ENCODE measurements around the gene MAN2A2. TPM values are rescaled to one million over a fixed set of nuclear protein-coding genes. Genes with fewer than 3 reads are reported as not detected.

MAN2A2 gene
- total and polyA plus RNA-seq, 9 of the 15 experiments (the other 6 are each of a cell fraction or from before 2014, with no cell fraction given), result 7.3 to 151 (median 43.4) TPM

DNA sequence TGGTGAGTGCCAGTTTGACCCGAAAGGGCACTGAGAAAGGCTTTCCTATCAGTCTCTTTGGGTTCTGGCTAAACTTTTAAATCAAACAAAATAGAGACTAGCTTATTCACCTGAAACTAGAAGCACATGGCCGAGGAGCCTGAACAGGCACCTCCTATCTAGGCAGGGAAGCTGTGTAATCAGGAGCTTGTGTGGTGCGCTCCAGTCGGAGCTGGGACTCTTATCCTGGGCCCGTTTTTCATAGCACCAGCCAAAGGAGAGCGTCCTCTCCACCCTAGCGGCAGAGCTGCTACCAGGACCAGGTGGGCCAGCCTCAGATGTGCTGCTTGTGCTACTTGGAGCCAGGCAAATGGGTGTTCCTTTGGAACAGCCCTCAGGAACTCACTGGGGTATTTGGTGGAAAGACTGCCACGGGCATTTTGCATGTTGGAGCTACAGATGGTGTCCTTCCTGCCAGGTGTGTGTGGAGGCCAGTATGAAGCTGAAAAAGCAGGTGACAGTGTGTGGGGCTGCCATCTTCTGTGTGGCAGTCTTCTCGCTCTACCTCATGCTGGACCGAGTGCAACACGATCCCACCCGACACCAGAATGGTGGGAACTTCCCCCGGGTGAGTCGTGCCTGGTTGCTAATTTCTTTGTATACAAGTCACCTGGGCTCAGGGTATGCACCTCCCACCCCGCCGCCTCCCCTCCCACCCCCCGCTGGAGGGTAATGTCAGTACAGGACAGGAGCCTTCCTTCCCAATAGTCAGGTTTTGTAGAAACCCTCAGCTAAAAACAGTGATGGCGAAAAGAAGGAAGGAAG is 833 bp downstream of the MAN2A2 start (continued):
- peak in 2 of 3 experiments; percentile 30 to 48; a peak in 3 of 6 replicates for TF ChIP-seq CTCF (IDR thresholded peaks at IDR 0.05 in 2 of 3, conservative IDR thresholded peaks at IDR 0.05 in 1 of 3; ENCODE audit: insufficient read depth in 2 of 3, low read depth in 1 of 3, low read length in 3 of 3)
- TF ChIP-seq BRCA1 (IDR thresholded peaks at IDR 0.05), result no peak
- TF ChIP-seq BRCA1 (CRISPR knock-in tag; IDR thresholded peaks at IDR 0.05), result no peak
- no peak for TF ChIP-seq PHB (CRISPR knock-in tag; IDR thresholded peaks at IDR 0.05)
- 0 out of 4 replicates have a peak, but pooled peaks of 1 of the 2 experiments have one; percentile 43 for TF ChIP-seq KDM4B (IDR thresholded peaks at IDR 0.05; ENCODE audit: borderline replicate concordance in 2 of 2, low read depth in 1 of 2)
- TF ChIP-seq STAT5A (IDR thresholded peaks at IDR 0.05; ENCODE audit: borderline replicate concordance, low read length), result 0 out of 2 replicates have a peak, but pooled peaks have one; percentile 4
- peak; percentile 75 for TF ChIP-seq MYNN (IDR thresholded peaks at IDR 0.05)
- no peak for TF ChIP-seq MYNN (CRISPR knock-in tag; IDR thresholded peaks at IDR 0.05)
- no peak for TF ChIP-seq RHOXF2B (CRISPR knock-in tag; conservative IDR thresholded peaks at IDR 0.05)
- no peak for TF ChIP-seq CREB1 (IDR thresholded peaks at IDR 0.05)
- 0 out of 2 replicates have a peak, but pooled peaks have one; percentile 17 for TF ChIP-seq CREB1 (CRISPR knock-in tag; IDR thresholded peaks at IDR 0.05)
- TF ChIP-seq ZNF263 (CRISPR knock-in tag; IDR thresholded peaks at IDR 0.05; ENCODE audit: borderline replicate concordance), result no peak
- TF ChIP-seq, protein P1, sequence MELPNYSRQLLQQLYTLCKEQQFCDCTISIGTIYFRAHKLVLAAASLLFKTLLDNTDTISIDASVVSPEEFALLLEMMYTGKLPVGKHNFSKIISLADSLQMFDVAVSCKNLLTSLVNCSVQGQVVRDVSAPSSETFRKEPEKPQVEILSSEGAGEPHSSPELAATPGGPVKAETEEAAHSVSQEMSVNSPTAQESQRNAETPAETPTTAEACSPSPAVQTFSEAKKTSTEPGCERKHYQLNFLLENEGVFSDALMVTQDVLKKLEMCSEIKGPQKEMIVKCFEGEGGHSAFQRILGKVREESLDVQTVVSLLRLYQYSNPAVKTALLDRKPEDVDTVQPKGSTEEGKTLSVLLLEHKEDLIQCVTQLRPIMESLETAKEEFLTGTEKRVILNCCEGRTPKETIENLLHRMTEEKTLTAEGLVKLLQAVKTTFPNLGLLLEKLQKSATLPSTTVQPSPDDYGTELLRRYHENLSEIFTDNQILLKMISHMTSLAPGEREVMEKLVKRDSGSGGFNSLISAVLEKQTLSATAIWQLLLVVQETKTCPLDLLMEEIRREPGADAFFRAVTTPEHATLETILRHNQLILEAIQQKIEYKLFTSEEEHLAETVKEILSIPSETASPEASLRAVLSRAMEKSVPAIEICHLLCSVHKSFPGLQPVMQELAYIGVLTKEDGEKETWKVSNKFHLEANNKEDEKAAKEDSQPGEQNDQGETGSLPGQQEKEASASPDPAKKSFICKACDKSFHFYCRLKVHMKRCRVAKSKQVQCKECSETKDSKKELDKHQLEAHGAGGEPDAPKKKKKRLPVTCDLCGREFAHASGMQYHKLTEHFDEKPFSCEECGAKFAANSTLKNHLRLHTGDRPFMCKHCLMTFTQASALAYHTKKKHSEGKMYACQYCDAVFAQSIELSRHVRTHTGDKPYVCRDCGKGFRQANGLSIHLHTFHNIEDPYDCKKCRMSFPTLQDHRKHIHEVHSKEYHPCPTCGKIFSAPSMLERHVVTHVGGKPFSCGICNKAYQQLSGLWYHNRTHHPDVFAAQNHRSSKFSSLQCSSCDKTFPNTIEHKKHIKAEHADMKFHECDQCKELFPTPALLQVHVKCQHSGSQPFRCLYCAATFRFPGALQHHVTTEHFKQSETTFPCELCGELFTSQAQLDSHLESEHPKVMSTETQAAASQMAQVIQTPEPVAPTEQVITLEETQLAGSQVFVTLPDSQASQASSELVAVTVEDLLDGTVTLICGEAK (IDR thresholded peaks at IDR 0.05), result peak; percentile 43; the same call in 1 of the 2 replicates
- TF ChIP-seq, protein P1 (CRISPR knock-in tag; IDR thresholded peaks at IDR 0.05), result no peak
- TF ChIP-seq MAX (CRISPR knock-in tag; IDR thresholded peaks at IDR 0.05), result peak; percentile 52
